ENCODE measurements around the gene PPP1R1B. TPM values are rescaled to one million over a fixed set of nuclear protein-coding genes. Genes with fewer than 3 reads are reported as not detected.

The PPP1R1B gene
- polyA plus RNA-seq, 1 donor from 2014 or later: 1.8 TPM

- Histone ChIP-seq H3K27me3 (ENCODE audit: insufficient read depth, low read depth, low read length) (peaks cover 10% of the 10 kb centered on the region), H3K36me3 (ENCODE audit: insufficient read depth, low read length) (no peaks in the 10 kb centered on the region), H3K9me3 (ENCODE audit: low read length) (no peaks in the 10 kb centered on the region), H4K20me1 (ENCODE audit: insufficient read depth) (no peaks in the 10 kb centered on the region), H3K9me2 (ENCODE audit: insufficient read depth, low read length) (no peaks in the 10 kb centered on the region), H3K4me2 (ENCODE audit: low read length) (no peak overlapping the region), H3K4me3 (ENCODE audit: low read length) (no peak overlapping the region), H3K79me2 (replicated peaks; ENCODE audit: insufficient read depth, low read length) (peaks cover 12% of the 10 kb centered on the region), H3K9ac (ENCODE audit: low read length) (no peak overlapping the region), H3F3A (ENCODE audit: insufficient read depth, low read length, poor library complexity, severe bottlenecking) (no peaks in the 10 kb centered on the region), H2AFZ (ENCODE audit: low read depth, low read length) (no peak overlapping the region), H3K27ac (ENCODE audit: low read length) (no peak overlapping the region)
- TF ChIP-seq EZH2 (IDR thresholded peaks at IDR 0.05; ENCODE audit: borderline replicate concordance, insufficient read depth, low read length, poor library complexity, severe bottlenecking) (no peak), EP300 (conservative IDR thresholded peaks at IDR 0.05; ENCODE audit: poor library complexity, severe bottlenecking) (no peak)
Observed at GRCh38 chr17:39633570-39634183, 6.9 kb downstream of the PPP1R1B start.

DNA sequence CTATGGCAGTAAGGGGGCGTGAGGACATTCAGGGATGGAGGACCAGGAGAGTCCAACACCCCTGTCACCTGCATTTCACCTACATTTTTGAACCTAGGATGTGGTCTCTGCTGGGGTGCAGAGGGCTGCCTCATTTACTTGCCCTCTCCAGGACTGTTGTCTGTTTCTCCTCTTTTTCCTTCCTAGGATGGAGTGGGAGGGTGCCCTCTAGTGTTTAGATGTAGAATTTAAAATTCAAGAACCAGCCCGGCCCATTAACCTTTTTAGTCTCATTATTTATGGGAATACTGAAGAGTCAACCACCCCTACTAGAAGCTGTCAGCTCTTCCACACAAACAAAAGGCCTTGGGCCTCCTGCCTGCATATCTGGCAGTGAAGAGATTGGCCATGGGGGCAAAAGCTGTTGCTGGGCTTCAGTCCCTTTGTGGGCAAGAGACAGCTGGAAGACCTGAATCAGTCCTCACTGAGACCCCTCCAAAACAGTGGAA, 7.7 kb downstream of the PPP1R1B start:
- no peak overlapping the region for H3K4me2 ChIP-seq (ENCODE audit: low read length)
- TF ChIP-seq RAD21 (conservative IDR thresholded peaks at IDR 0.05): no peak
- no peak for TF ChIP-seq TAF1 (IDR thresholded peaks at IDR 0.05; ENCODE audit: low read depth)
- TF ChIP-seq EZH2 (IDR thresholded peaks at IDR 0.05; ENCODE audit: borderline replicate concordance, insufficient read depth, low read length, poor library complexity, severe bottlenecking): no peak
- TF ChIP-seq, protein P1, sequence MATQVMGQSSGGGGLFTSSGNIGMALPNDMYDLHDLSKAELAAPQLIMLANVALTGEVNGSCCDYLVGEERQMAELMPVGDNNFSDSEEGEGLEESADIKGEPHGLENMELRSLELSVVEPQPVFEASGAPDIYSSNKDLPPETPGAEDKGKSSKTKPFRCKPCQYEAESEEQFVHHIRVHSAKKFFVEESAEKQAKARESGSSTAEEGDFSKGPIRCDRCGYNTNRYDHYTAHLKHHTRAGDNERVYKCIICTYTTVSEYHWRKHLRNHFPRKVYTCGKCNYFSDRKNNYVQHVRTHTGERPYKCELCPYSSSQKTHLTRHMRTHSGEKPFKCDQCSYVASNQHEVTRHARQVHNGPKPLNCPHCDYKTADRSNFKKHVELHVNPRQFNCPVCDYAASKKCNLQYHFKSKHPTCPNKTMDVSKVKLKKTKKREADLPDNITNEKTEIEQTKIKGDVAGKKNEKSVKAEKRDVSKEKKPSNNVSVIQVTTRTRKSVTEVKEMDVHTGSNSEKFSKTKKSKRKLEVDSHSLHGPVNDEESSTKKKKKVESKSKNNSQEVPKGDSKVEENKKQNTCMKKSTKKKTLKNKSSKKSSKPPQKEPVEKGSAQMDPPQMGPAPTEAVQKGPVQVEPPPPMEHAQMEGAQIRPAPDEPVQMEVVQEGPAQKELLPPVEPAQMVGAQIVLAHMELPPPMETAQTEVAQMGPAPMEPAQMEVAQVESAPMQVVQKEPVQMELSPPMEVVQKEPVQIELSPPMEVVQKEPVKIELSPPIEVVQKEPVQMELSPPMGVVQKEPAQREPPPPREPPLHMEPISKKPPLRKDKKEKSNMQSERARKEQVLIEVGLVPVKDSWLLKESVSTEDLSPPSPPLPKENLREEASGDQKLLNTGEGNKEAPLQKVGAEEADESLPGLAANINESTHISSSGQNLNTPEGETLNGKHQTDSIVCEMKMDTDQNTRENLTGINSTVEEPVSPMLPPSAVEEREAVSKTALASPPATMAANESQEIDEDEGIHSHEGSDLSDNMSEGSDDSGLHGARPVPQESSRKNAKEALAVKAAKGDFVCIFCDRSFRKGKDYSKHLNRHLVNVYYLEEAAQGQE (IDR thresholded peaks at IDR 0.05; ENCODE audit: borderline replicate concordance): no peak
- peak; percentile 79 for TF ChIP-seq CTCF (IDR thresholded peaks at IDR 0.05; ENCODE audit: poor library complexity, severe bottlenecking)
- TF ChIP-seq POLR2AphosphoS5 (IDR thresholded peaks at IDR 0.05): no peak
- no peak for TF ChIP-seq MXI1 (conservative IDR thresholded peaks at IDR 0.05; ENCODE audit: poor library complexity, severe bottlenecking)
- TF ChIP-seq SMC3 (conservative IDR thresholded peaks at IDR 0.05; ENCODE audit: poor library complexity): peak; percentile 59
- TF ChIP-seq EP300 (conservative IDR thresholded peaks at IDR 0.05; ENCODE audit: poor library complexity, severe bottlenecking): no peak
- H4K20me1 ChIP-seq (ENCODE audit: insufficient read depth): no peaks in the 10 kb centered on the region
- no peak overlapping the region for H3K9ac ChIP-seq (ENCODE audit: low read length)
- H3K4me3 ChIP-seq (ENCODE audit: low read length): no peak overlapping the region
- no peaks in the 10 kb centered on the region for H3K36me3 ChIP-seq (ENCODE audit: insufficient read depth, low read length)
- no peak overlapping the region for H3K27ac ChIP-seq (ENCODE audit: low read length)
- H3K9me3 ChIP-seq (ENCODE audit: low read length): no peaks in the 10 kb centered on the region
- H3K27me3 ChIP-seq (ENCODE audit: insufficient read depth, low read depth, low read length): peaks cover 3% of the 10 kb centered on the region
- no peak overlapping the region for H2AFZ ChIP-seq (ENCODE audit: low read depth, low read length)
- peaks cover 18% of the 10 kb centered on the region for H3K79me2 ChIP-seq (replicated peaks; ENCODE audit: insufficient read depth, low read length)
- H3F3A ChIP-seq (ENCODE audit: insufficient read depth, low read length, poor library complexity, severe bottlenecking): no peaks in the 10 kb centered on the region
- no peaks in the 10 kb centered on the region for H3K9me2 ChIP-seq (ENCODE audit: insufficient read depth, low read length)
